GM19099 (cell line): ENCODE measurements around the gene COL17A1.

ENCODE experiments used
- POLR2A ChIP-seq: IDR thresholded peaks from 3 replicates; pipeline ENCODE4 v1.6.1; 2011; ENCODE audit warnings: low read depth; ENCODE audit not compliant: insufficient read length; ENCODE audit errors: extremely low read depth

The COL17A1 gene

GRCh38 chr10:104072786-104073185, 12.9 kb downstream of the COL17A1 start:
- no peak for TF ChIP-seq POLR2A

DNA sequence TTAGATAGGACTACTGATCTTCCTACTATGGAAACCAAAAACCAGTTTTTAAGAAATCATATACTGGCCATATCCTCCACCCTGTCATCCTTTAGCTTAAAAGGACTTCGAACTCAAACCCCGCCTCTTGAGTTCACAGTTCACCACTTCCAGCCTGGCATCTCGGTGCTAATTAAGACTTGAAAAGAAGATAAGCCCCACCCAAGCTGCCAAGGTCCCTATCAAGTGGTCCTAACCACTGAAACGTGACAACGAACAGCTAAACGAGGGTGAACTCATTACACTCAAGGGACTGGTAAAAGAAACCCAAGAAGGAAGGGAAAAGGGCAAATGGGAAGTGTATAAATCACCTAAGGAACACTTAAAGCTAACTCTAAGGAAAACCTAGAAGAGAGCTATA, 16.1 kb downstream of the COL17A1 start:
- TF ChIP-seq POLR2A: no peak

DNA sequence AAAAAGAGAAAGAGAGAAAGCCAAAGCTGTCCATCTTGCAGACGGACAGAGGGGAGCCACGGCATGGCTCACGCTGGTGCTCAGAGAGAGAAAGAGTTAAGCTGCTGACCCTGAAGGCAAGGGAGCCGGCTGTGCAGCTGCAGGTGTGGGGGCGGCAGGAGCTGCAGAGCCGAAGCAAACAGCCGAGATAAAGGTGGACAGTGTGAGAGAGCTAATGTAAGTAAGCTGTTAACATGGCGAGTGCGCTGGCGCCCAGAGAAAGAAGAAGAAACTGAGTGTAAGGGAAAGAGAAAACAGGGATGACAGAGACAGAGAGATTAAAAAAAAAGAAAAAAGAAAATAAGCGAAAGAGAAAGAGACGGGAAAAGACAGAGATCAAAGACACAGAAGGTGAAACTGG, 18.2 kb downstream of the COL17A1 start:
- no peak for TF ChIP-seq POLR2A

DNA sequence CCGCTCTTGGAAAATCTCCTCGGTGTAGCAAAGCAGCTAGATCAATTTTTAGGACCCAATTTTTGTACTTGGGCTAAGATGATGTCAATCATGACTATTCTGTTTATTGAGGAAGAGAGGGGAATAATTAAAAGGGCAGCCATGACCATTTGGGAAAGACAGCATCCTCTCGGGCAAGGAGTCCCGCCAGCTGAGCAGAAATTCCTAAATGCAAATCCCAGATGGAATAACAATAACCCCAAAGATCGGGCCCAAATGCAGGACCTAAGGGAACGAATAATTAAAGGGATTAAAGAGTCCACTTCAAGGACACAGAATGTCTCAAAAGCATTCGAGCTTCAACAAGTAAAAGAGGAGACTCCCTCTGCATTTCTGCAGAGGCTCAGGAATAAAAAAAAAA, 18.7 kb downstream of the COL17A1 start:
- no peak for TF ChIP-seq POLR2A

- no peak for TF ChIP-seq POLR2A
Measured at GRCh38 chr10:104065748-104066147, 19.9 kb downstream of the COL17A1 start.

GRCh38 chr10:104061196-104061595, 24.5 kb downstream of the COL17A1 start:
- TF ChIP-seq POLR2A: no peak

DNA sequence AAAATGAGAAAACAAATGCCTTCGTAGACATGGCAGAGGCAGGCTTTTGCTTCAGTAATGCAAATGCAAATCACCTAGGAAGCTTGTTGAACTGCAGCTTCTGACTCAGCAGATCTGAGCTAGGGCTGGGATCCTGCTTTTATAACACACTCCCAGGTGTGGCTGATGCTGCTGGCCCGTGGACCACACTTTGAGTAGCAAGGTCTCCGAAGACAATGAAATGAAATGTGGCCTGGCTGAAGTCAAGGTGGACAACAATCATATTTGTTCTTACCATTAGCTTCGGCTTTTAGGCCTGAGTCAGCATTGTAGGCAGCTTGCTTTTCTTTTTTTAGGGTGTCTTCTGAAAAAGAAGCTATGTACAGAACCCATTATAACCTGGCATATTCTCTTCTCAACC, 26.3 kb downstream of the COL17A1 start:
- no peak for TF ChIP-seq POLR2A

DNA sequence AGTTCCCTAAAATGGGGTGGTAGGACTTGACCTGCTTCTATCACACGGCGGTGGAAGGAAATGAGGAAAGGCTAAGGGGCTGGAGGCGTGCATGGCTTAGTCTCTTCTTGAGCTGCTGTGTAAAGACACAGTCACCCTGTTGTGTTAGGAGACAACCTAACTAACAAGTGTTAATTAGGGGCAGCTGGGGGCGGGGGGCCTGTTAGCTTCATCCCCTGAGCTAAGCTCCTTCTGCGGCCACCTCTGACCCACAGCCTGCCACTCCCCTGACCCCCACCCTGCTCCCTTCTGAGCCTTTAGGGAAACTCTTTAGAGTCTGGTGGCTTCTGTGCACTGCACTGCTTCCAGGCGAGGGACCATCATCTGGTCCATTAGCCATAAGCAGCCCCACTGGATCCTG, 28.0 kb downstream of the COL17A1 start:
- TF ChIP-seq POLR2A: no peak

- no peak for TF ChIP-seq POLR2A
Measured at GRCh38 chr10:104056619-104057273, 28.9 kb downstream of the COL17A1 start.

DNA sequence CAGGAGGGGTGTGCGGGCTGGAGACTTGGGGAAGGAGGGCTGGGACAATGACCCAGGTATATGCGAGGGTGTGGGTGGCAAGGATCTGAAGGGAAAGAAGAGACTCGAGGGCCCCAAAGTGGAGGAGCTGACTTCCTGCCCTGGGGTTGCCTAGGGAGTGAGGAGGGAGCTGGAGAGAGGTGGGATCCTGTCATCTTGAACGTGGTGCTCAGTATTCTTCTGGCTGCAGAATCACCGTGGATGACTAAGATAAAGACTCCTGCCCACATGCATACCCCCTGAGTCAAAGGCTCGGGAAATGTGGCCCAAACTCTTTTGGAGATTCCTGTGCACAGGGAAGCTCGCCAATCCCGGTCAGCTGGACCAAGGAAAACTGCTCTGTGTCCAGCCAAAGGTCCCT, 31.2 kb downstream of the COL17A1 start:
- no peak for TF ChIP-seq POLR2A

DNA sequence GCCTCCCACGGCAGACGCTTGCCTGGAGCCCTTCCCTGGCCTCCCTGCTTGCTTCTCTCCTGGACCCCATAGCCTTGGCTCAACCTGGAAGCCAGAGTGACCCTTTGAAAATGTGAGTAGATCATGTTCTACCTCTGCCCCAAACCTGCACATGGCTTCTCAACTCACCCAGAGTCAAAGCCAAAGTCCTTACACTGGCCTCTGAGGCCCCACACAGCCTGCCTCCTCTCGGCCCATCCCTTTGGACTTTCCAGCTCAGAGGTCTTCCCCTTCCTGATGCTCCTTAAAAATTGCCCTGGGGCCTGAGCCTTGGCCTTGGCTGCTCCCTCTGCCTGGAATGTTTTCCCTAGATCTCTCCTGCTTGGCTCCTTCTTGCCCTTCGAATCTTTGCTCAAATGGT, 32.5 kb downstream of the COL17A1 start:
- no peak for TF ChIP-seq POLR2A

DNA sequence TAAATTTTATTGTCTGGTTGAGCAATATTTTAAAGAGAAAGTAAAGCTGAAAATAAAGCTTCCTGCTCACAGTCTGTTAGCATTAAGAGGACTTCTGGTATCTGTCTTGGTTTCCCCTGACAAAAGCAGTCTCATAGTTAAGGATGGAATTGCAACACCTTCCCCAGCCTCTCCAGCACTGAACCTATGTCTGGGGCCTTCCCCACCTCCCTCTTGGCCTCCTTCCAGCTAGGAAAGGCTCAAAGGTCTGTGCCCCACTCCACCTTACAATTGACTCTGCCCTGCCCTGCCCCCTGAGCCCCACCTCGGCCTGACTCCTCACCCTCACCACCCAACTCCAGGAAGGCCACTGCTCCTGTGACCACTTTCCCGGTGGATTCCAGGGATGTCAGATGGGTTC, 33.2 kb downstream of the COL17A1 start:
- TF ChIP-seq POLR2A: no peak

GRCh38 chr10:104049504-104050250, 36.0 kb downstream of the COL17A1 start:
- no peak for TF ChIP-seq POLR2A

- no peak for TF ChIP-seq POLR2A
Measured at GRCh38 chr10:104046651-104047050, 39.0 kb downstream of the COL17A1 start.

DNA sequence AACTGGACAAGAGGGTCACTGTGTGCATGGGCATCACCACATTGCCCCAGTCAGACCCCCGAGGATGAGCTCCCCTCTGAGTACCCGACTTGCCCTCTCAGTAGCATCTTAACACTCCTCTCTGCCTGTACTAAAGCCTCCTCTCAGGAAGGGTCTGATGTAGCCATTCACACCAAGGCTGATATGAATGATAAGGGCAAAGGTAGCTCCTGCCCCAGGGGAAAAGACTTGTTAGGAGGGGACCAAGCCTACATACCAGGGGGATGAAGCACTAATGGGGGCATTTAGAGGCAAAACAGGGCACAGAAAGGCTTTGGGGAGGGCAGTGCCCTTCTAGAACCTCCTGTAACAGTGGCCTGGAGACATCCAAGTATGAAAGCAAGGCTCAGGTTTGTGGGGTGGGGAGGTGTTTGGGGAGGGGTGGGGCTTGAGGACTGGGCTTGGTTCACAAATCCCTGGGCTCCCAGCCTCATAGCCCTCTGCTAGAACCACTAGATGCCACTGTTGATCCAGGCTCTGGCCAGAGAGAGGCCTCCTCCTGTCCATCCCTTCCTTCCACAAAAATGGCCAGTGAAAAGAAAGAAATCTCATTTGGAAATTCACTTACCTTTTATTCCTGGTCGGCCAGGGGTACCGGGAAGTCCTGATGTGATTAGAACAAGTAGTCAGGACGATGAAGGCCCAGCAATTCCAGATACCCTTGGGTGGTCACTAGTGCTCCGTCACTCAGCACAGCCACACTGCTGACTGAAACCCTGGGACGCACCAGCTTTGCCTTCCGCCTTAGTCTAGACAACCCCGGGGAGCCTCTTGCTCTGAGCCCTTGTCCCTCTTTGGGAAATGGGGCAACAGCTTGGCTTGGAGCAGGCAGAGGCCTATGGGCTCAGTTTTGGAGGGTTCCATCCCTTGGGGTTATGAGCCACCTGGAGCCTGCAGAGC, 40.3 kb downstream of the COL17A1 start:
- no peak for TF ChIP-seq POLR2A

DNA sequence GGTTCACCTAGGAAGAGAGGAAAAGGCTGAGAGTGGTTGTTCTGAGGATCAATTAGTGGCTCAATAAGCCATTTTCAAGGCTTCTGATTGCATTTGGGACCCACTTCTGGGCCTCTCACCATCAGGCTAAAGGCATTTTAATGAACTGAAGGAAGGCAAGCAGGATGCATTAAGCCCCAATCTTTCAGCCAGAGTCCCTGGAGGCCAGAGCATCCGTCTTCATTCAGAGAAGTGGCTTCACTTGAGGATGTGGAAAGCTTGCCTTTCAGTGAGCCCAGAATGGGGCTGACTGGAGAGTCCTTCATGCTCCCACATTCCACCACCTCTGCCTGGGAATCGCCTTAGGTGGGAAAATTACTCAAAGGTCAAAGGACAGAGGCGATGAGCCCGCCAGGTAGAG, 41.8 kb downstream of the COL17A1 start:
- TF ChIP-seq POLR2A: no peak

DNA sequence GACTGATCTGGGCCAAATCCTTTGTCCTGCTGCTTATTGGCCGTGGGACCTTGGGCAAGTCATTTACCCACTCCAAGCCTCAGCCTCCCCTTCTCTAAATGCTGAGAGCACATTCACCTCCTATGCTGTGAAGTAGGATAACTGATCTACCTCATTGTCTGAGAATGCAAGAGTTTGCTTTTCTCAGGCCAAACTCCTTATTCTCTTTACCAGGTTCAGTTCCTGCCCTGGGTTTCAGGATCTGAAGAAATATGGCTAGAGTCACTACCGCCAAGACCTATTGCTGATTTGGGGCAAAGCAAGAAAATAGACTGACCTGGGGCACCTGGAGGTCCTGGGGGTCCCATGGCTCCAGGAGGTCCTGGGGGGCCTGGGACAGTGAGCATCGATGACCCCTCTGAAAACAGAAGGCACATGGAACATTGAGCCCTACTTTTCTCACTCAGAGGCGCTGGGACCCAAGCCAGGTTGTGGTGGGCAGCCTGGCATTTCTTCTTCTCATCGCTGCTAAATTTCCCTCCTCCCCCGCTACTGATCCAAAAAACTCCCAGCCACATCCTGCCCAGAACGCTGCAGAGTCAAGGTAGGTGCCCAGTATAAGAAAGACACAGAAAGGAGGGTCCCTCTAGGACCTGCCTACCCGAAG, 42.4 kb downstream of the COL17A1 start:
- no peak for TF ChIP-seq POLR2A
